HEK293 (cell line): Measurements from ENCODE around the gene NIPBL.
A peak's percentile ranks its signal among the peaks of the same experiment; 100 is the strongest.

Experiments used
- CTCF ChIA-PET: fragments of 350-600 bp; formaldehyde crosslinking; extraction: SDS; loops from one replicate; lab custom pipeline; 2021; ENCODE audit warnings: antibody characterized with exemption; lab: Yijun Ruan, JAX
- POLR2A ChIA-PET: fragments of 300-600 bp; formaldehyde crosslinking; extraction: SDS; loops from one replicate; lab custom pipeline; 2020; ENCODE audit warnings: antibody characterized with exemption, inconsistent platforms; lab: Yijun Ruan, JAX
- H3K27ac ChIP-seq: fragments of 200-500 bp; sonication (Bioruptor generic); 2 replicates; pipeline ENCODE4 v1.5.1; 2014; ENCODE audit warnings: low read depth, low read length, control low read depth, inconsistent platforms; ENCODE audit errors: extremely low read depth
- H3K36me3 ChIP-seq, 2 experiments: fragments of 200-500 bp in 1 of 2; sonication (Bioruptor generic) in 1 of 2; 1 replicate in 1 of 2; 2 replicates in 1 of 2; pipeline ENCODE4 v1.5.1; 2014 to 2017; ENCODE audit warnings: inconsistent platforms in 2 of 2, low read length in 2 of 2; ENCODE audit not compliant: control insufficient read depth in 2 of 2, insufficient read depth in 1 of 2
- H3K4me1 ChIP-seq: fragments of 200-500 bp; sonication (Bioruptor generic); 2 replicates; pipeline ENCODE4 v1.5.1; 2014; ENCODE audit warnings: mild to moderate bottlenecking, low read length, inconsistent platforms; ENCODE audit not compliant: control insufficient read depth, insufficient read depth
- H3K4me3 ChIP-seq: 2 replicates; pipeline ENCODE4 v1.5.1; 2011; ENCODE audit warnings: low read depth, mild to moderate bottlenecking, control low read depth, low read length, moderate library complexity
- H3K9me3 ChIP-seq: fragments of 200-500 bp; sonication (Bioruptor generic); 2 replicates; pipeline ENCODE4 v1.5.1; 2014; ENCODE audit warnings: low read depth, low read length, inconsistent platforms; ENCODE audit not compliant: control insufficient read depth, insufficient read depth
- GFI1B ChIP-seq: fragments of 450-650 bp; formaldehyde crosslinking; IDR thresholded peaks from 2 replicates; pipeline ENCODE4 v1.5.1; 2016; ENCODE audit warnings: missing biosample characterization, missing genetic modification characterization
- GLIS1 ChIP-seq: fragments of 450-650 bp; formaldehyde crosslinking; IDR thresholded peaks from 2 replicates; pipeline ENCODE4 v1.5.1; 2016; ENCODE audit warnings: missing biosample characterization, missing genetic modification characterization
- HOXA7 ChIP-seq: sonication (generic); formaldehyde crosslinking; IDR thresholded peaks from 2 replicates; pipeline ENCODE4 v1.8.1; 2022; ENCODE audit warnings: missing genetic modification reagents, borderline replicate concordance
- KLF8 ChIP-seq: fragments of 450-650 bp; formaldehyde crosslinking; IDR thresholded peaks from 2 replicates; pipeline ENCODE4 v1.5.1; 2016; ENCODE audit warnings: missing biosample characterization, missing genetic modification characterization
- MZF1 ChIP-seq: fragments of 450-650 bp; formaldehyde crosslinking; IDR thresholded peaks from 2 replicates; pipeline ENCODE4 v1.5.1; 2017; ENCODE audit warnings: missing biosample characterization, missing genetic modification characterization, borderline replicate concordance
- PRDM1 ChIP-seq: fragments of 450-650 bp; formaldehyde crosslinking; IDR thresholded peaks from 2 replicates; pipeline ENCODE4; 2016; ENCODE audit warnings: missing biosample characterization, missing genetic modification characterization
- WT1 ChIP-seq: fragments of 450-650 bp; formaldehyde crosslinking; IDR thresholded peaks from 2 replicates; pipeline ENCODE4 v1.5.1; 2016; ENCODE audit warnings: missing biosample characterization, missing genetic modification characterization
- ZBTB7A ChIP-seq: fragments of 450-650 bp; formaldehyde crosslinking; IDR thresholded peaks from 2 replicates; pipeline ENCODE4 v1.5.1; 2016; ENCODE audit warnings: low read depth, missing biosample characterization, missing genetic modification characterization
- ZNF121 ChIP-seq: fragments of 450-650 bp; formaldehyde crosslinking; IDR thresholded peaks from 2 replicates; pipeline ENCODE4 v1.5.1; 2016; ENCODE audit warnings: missing biosample characterization, missing genetic modification characterization
- ZNF157 ChIP-seq: fragments of 450-650 bp; formaldehyde crosslinking; IDR thresholded peaks from 2 replicates; pipeline ENCODE4 v1.5.1; 2016; ENCODE audit warnings: missing biosample characterization, missing genetic modification characterization
- ZNF558 ChIP-seq: fragments of 450-650 bp; formaldehyde crosslinking; IDR thresholded peaks from 2 replicates; pipeline ENCODE4 v1.5.1; 2016; ENCODE audit warnings: missing biosample characterization, missing genetic modification characterization
- ZNF585B ChIP-seq: fragments of 450-650 bp; formaldehyde crosslinking; IDR thresholded peaks from 2 replicates; pipeline ENCODE4 v1.5.1; 2016; ENCODE audit warnings: missing biosample characterization, missing genetic modification characterization
- ZNF629 ChIP-seq: fragments of 450-650 bp; formaldehyde crosslinking; IDR thresholded peaks from 2 replicates; pipeline ENCODE4 v1.5.1; 2017; ENCODE audit warnings: missing biosample characterization, missing genetic modification characterization
- ZNF677 ChIP-seq: fragments of 450-650 bp; IDR thresholded peaks from 2 replicates; pipeline ENCODE4 v1.5.0; 2018; ENCODE audit warnings: missing biosample characterization, mild to moderate bottlenecking, missing genetic modification characterization, moderate library complexity
- TF ChIP-seq, protein P1 (sequence below): fragments of 450-650 bp; formaldehyde crosslinking; IDR thresholded peaks from 2 replicates; pipeline ENCODE4 v1.5.1; 2016; ENCODE audit warnings: missing biosample characterization, missing genetic modification characterization, low read depth
- TF ChIP-seq, protein P2 (sequence below): fragments of 450-650 bp; formaldehyde crosslinking; IDR thresholded peaks from 2 replicates; pipeline ENCODE4 v1.5.1; 2016; ENCODE audit warnings: missing biosample characterization, missing genetic modification characterization
- TF ChIP-seq, protein P3 (sequence below): fragments of 450-650 bp; formaldehyde crosslinking; IDR thresholded peaks from 2 replicates; pipeline ENCODE4 v1.5.1; 2017; ENCODE audit warnings: missing biosample characterization, missing genetic modification characterization
- TF ChIP-seq, protein P4 (sequence below): fragments of 450-650 bp; formaldehyde crosslinking; IDR thresholded peaks from 2 replicates; pipeline ENCODE4 v1.5.1; 2017; ENCODE audit warnings: missing biosample characterization, missing genetic modification characterization
- TF ChIP-seq, protein P5 (sequence below): fragments of 450-650 bp; formaldehyde crosslinking; IDR thresholded peaks from 2 replicates; pipeline ENCODE4 v1.5.1; 2016; ENCODE audit warnings: missing biosample characterization, missing genetic modification characterization
- TF ChIP-seq, protein P6 (sequence below): fragments of 450-650 bp; formaldehyde crosslinking; IDR thresholded peaks from 2 replicates; pipeline ENCODE4 v1.5.1; 2016; ENCODE audit warnings: missing biosample characterization, missing genetic modification characterization
- TF ChIP-seq, protein P7 (sequence below): fragments of 450-650 bp; formaldehyde crosslinking; IDR thresholded peaks from 2 replicates; pipeline ENCODE4 v1.5.1; 2016; ENCODE audit warnings: missing biosample characterization, missing genetic modification characterization, low read depth

NIPBL gene

DNA sequence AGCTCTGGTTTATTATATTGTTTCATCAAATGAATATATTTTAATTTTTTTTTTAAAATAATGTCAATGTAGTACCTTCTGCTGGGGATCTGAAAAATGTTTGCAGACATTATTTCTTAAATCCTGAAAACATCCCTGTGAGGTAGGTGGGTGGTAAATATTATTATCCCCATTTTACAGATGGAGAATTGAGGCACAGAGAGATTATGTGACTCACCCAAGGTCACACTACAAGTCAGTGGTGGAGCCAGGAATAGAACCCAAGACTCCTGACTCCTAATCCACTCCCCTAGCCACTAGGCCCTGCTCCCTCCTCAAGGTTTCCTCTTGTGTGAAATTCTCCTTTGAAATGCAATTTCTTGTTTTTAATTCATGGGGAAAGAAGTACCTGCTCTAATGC, 171.4 kb downstream of the NIPBL start:
- TF ChIP-seq GFI1B (tag by site-specific recombination) (no peak), ZNF629 (tag by site-specific recombination) (no peak), ZNF157 (tag by site-specific recombination) (no peak), ZNF677 (tag by site-specific recombination) (no peak), MZF1 (tag by site-specific recombination) (no peak), ZNF558 (tag by site-specific recombination) (no peak)
- TF ChIP-seq, protein P1, sequence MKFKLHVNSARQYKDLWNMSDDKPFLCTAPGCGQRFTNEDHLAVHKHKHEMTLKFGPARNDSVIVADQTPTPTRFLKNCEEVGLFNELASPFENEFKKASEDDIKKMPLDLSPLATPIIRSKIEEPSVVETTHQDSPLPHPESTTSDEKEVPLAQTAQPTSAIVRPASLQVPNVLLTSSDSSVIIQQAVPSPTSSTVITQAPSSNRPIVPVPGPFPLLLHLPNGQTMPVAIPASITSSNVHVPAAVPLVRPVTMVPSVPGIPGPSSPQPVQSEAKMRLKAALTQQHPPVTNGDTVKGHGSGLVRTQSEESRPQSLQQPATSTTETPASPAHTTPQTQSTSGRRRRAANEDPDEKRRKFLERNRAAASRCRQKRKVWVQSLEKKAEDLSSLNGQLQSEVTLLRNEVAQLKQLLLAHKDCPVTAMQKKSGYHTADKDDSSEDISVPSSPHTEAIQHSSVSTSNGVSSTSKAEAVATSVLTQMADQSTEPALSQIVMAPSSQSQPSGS (tag by site-specific recombination): no peak
- TF ChIP-seq, protein P2, sequence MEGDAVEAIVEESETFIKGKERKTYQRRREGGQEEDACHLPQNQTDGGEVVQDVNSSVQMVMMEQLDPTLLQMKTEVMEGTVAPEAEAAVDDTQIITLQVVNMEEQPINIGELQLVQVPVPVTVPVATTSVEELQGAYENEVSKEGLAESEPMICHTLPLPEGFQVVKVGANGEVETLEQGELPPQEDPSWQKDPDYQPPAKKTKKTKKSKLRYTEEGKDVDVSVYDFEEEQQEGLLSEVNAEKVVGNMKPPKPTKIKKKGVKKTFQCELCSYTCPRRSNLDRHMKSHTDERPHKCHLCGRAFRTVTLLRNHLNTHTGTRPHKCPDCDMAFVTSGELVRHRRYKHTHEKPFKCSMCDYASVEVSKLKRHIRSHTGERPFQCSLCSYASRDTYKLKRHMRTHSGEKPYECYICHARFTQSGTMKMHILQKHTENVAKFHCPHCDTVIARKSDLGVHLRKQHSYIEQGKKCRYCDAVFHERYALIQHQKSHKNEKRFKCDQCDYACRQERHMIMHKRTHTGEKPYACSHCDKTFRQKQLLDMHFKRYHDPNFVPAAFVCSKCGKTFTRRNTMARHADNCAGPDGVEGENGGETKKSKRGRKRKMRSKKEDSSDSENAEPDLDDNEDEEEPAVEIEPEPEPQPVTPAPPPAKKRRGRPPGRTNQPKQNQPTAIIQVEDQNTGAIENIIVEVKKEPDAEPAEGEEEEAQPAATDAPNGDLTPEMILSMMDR (tag by site-specific recombination): no peak
- TF ChIP-seq, protein P3, sequence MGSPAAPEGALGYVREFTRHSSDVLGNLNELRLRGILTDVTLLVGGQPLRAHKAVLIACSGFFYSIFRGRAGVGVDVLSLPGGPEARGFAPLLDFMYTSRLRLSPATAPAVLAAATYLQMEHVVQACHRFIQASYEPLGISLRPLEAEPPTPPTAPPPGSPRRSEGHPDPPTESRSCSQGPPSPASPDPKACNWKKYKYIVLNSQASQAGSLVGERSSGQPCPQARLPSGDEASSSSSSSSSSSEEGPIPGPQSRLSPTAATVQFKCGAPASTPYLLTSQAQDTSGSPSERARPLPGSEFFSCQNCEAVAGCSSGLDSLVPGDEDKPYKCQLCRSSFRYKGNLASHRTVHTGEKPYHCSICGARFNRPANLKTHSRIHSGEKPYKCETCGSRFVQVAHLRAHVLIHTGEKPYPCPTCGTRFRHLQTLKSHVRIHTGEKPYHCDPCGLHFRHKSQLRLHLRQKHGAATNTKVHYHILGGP (tag by site-specific recombination): no peak
- TF ChIP-seq, protein P4, sequence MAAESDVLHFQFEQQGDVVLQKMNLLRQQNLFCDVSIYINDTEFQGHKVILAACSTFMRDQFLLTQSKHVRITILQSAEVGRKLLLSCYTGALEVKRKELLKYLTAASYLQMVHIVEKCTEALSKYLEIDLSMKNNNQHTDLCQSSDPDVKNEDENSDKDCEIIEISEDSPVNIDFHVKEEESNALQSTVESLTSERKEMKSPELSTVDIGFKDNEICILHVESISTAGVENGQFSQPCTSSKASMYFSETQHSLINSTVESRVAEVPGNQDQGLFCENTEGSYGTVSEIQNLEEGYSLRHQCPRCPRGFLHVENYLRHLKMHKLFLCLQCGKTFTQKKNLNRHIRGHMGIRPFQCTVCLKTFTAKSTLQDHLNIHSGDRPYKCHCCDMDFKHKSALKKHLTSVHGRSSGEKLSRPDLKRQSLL (tag by site-specific recombination): no peak
- ChIA-PET POLR2A (no interaction called here), CTCF (no interaction called here)
- Histone ChIP-seq H3K4me3 (no peak overlapping the region), H3K36me3 (peaks cover 60 to 80% of the 10 kb centered on the region in 2 experiments), H3K4me1 (peaks cover 3% of the 10 kb centered on the region; the same call in 1 of the 2 replicates), H3K27ac (no peak overlapping the region), H3K9me3 (no peaks in the 10 kb centered on the region)

DNA sequence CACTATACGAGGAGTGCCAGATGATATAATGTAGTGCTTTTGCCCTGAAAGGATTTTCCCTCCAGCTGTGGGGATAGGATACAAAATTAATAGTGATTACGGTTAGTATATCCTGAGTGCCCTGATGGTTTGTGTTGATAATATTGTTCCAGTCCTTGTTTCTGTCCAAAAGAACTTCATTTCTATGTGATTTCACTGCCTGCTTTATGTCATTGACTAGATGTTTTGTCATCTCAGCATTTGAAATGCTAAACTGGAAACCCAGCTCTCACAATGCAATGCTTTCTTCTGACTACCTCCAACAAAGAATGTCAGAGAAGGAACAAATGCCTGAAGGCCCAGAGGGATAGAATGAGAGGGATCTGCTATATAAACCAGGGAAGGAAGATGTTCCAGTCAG, 177.8 kb downstream of the NIPBL start:
- CTCF ChIA-PET: no interaction called here
- Histone ChIP-seq H3K9me3 (no peaks in the 10 kb centered on the region), H3K4me1 (no peaks in the 10 kb centered on the region), H3K36me3 (peaks cover 60 to 67% of the 10 kb centered on the region in 2 experiments), H3K4me3 (no peak overlapping the region), H3K27ac (no peak overlapping the region)
- no peak for TF ChIP-seq HOXA7 (CRISPR knock-in tag)
- TF ChIP-seq ZNF585B (tag by site-specific recombination): 0 out of 2 replicates have a peak, but pooled peaks have one; percentile 36
- POLR2A ChIA-PET: no interaction called here

DNA sequence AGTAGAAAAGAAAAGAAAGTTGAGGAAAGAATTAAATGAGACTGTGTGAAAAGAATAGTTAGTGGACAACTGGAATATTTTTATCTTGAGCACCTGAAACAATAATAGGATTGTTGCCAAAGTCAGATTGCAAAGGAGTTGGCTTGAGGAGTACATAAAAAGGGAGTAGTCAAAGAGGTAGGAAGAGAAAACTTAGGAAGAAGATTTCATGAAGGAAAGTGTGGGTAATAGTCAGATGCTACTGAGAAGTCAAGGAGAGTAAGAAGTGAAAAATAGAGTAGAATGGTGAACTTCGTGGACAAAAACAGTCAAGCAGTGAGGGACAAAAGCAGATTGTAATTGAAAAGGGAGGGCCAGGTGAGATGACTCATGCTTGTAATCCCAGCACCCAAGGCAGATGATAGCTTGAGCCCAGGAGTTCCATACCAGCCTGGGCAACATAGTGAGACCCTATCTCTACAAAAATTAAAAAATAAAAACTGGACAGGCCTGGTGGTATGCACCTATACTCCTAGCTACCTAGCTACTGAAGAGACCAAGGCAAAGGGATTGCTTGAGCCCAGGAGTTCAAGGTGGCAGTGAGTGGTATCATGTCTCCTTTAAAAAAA, 178.9 kb downstream of the NIPBL start:
- no peak overlapping the region for H3K4me3 ChIP-seq
- ChIA-PET CTCF (no interaction called here), POLR2A (no interaction called here)
- H3K36me3 ChIP-seq: peaks cover 58 to 66% of the 10 kb centered on the region in 2 experiments
- H3K9me3 ChIP-seq: no peaks in the 10 kb centered on the region
- H3K27ac ChIP-seq: no peak overlapping the region
- H3K4me1 ChIP-seq: no peaks in the 10 kb centered on the region
- TF ChIP-seq PRDM1 (tag by site-specific recombination): peak; percentile 94
- peak; percentile 47; the same call in 1 of the 2 replicates for TF ChIP-seq KLF8 (tag by site-specific recombination)
- TF ChIP-seq GLIS1 (tag by site-specific recombination): no peak
- no peak for TF ChIP-seq ZBTB7A (tag by site-specific recombination)
- TF ChIP-seq, protein P5, sequence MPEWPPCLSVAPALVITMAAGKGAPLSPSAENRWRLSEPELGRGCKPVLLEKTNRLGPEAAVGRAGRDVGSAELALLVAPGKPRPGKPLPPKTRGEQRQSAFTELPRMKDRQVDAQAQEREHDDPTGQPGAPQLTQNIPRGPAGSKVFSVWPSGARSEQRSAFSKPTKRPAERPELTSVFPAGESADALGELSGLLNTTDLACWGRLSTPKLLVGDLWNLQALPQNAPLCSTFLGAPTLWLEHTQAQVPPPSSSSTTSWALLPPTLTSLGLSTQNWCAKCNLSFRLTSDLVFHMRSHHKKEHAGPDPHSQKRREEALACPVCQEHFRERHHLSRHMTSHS: no peak
- TF ChIP-seq, protein P6, sequence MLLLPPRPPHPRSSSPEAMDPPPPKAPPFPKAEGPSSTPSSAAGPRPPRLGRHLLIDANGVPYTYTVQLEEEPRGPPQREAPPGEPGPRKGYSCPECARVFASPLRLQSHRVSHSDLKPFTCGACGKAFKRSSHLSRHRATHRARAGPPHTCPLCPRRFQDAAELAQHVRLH (tag by site-specific recombination): no peak
- TF ChIP-seq WT1 (tag by site-specific recombination): peak; percentile 67
- peak; percentile 96 for TF ChIP-seq ZNF121
- TF ChIP-seq MZF1 (tag by site-specific recombination): no peak
- TF ChIP-seq, protein P7, sequence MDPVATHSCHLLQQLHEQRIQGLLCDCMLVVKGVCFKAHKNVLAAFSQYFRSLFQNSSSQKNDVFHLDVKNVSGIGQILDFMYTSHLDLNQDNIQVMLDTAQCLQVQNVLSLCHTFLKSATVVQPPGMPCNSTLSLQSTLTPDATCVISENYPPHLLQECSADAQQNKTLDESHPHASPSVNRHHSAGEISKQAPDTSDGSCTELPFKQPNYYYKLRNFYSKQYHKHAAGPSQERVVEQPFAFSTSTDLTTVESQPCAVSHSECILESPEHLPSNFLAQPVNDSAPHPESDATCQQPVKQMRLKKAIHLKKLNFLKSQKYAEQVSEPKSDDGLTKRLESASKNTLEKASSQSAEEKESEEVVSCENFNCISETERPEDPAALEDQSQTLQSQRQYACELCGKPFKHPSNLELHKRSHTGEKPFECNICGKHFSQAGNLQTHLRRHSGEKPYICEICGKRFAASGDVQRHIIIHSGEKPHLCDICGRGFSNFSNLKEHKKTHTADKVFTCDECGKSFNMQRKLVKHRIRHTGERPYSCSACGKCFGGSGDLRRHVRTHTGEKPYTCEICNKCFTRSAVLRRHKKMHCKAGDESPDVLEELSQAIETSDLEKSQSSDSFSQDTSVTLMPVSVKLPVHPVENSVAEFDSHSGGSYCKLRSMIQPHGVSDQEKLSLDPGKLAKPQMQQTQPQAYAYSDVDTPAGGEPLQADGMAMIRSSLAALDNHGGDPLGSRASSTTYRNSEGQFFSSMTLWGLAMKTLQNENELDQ: no peak
